Keratinocyte (primary cell): ENCODE measurements around the gene LSAMP. TPM values are rescaled to one million over a fixed set of nuclear protein-coding genes. Genes with fewer than 3 reads are reported as not detected.

ENCODE experiments used
- DNase-seq: peaks from one replicate; pipeline ENCODE4 v3.0.0-alpha.2; 2011; ENCODE audit warnings: low read depth, missing footprints, low spot score
- FAIRE-seq: peaks from 2 replicates; lab custom pipeline; 2011; peaks lifted over from hg19 to GRCh38; lab: Jason Lieb, UNC
- H2AFZ ChIP-seq: 2 replicates; pipeline ENCODE4 v1.6.0; 2012; ENCODE audit warnings: low read length, control low read depth, inconsistent platforms; ENCODE audit not compliant: control insufficient read depth
- H3K27ac ChIP-seq: 2 replicates; pipeline ENCODE4 v1.5.1; 2011; ENCODE audit warnings: low read length; ENCODE audit not compliant: control insufficient read depth, insufficient read depth
- H3K27me3 ChIP-seq: 3 replicates; pipeline ENCODE4 v1.6.0; 2011; ENCODE audit warnings: low read length; ENCODE audit not compliant: control insufficient read depth, insufficient read depth; ENCODE audit errors: extremely low read depth
- H3K36me3 ChIP-seq, 2 experiments: 2 replicates in 1 of 2; 3 replicates in 1 of 2; pipeline ENCODE4 v1.5.1; 2011; ENCODE audit warnings: low read length in 2 of 2, mild to moderate bottlenecking in 1 of 2; ENCODE audit not compliant: control insufficient read depth in 2 of 2, insufficient read depth in 2 of 2; ENCODE audit errors: extremely low read depth in 1 of 2
- H3K4me1 ChIP-seq: 3 replicates; pipeline ENCODE4 v1.5.1; 2011; ENCODE audit warnings: low read length; ENCODE audit not compliant: control insufficient read depth, insufficient read depth; ENCODE audit errors: extremely low read depth
- H3K4me2 ChIP-seq: 3 replicates; pipeline ENCODE4 v1.6.0; 2011; ENCODE audit warnings: low read depth, low read length; ENCODE audit not compliant: control insufficient read depth, insufficient read depth; ENCODE audit errors: extremely low read depth
- H3K4me3 ChIP-seq, 3 experiments: fragments of 200-600 bp in 1 of 3; sonication (generic) in 1 of 3; 2 replicates in 2 of 3; 3 replicates in 1 of 3; pipeline ENCODE4 v1.5.1; 2011 to 2016; ENCODE audit warnings: low read length in 3 of 3, mild to moderate bottlenecking in 3 of 3, control low read depth in 2 of 3, inconsistent platforms in 1 of 3, low read depth in 1 of 3, mixed read lengths in 1 of 3, mixed run types in 1 of 3, moderate library complexity in 1 of 3; ENCODE audit not compliant: control insufficient read depth in 2 of 3, insufficient read depth in 2 of 3; ENCODE audit errors: extremely low read depth in 1 of 3
- H3K79me2 ChIP-seq: 2 replicates; pipeline ENCODE4 v1.6.0; 2012; ENCODE audit warnings: low read length; ENCODE audit not compliant: control insufficient read depth, insufficient read depth
- H3K9ac ChIP-seq: 3 replicates; pipeline ENCODE4 v1.6.0; 2011; ENCODE audit warnings: low read length; ENCODE audit not compliant: control insufficient read depth, insufficient read depth; ENCODE audit errors: extremely low read depth
- H3K9me1 ChIP-seq: 3 replicates; pipeline ENCODE4 v1.6.0; 2011; ENCODE audit warnings: low read length; ENCODE audit not compliant: control insufficient read depth, insufficient read depth; ENCODE audit errors: extremely low read depth
- H3K9me3 ChIP-seq: 2 replicates; pipeline ENCODE4 v1.5.1; 2012; ENCODE audit warnings: low read depth, low read length; ENCODE audit not compliant: control insufficient read depth
- H4K20me1 ChIP-seq: 3 replicates; pipeline ENCODE4 v1.6.0; 2011; ENCODE audit warnings: low read length; ENCODE audit not compliant: control insufficient read depth, insufficient read depth; ENCODE audit errors: extremely low read depth
- CTCF ChIP-seq, 3 experiments: IDR thresholded peaks in 1 of 3; conservative IDR thresholded peaks in 1 of 3; optimal IDR thresholded peaks in 1 of 3; 2 replicates in 2 of 3; 3 replicates in 1 of 3; pipeline versions ENCODE3 to v1.5.1; 2011; ENCODE audit warnings: low read length in 3 of 3, mild to moderate bottlenecking in 3 of 3, moderate library complexity in 2 of 3, control low read depth in 1 of 3, inconsistent platforms in 1 of 3; ENCODE audit not compliant: insufficient read depth in 2 of 3; ENCODE audit errors: extremely low read depth in 1 of 3
- EZH2 ChIP-seq: IDR thresholded peaks from one replicate; pipeline ENCODE4 v1.6.1; 2012; ENCODE audit warnings: inconsistent platforms, mild to moderate bottlenecking, low read length, moderate library complexity
- dilution Hi-C: fragments of 300-500 bp; cut with MboI; formaldehyde crosslinking; loops from one replicate; pipeline ENCODE4 v1.7.0; 2020; ENCODE audit warnings: low sequenced_read_pairs; ENCODE audit not compliant: extremely low pct_ligation_motif_present
- polyA plus RNA-seq, 5 experiments: library from polyadenylated mRNA; depleted of rRNA in 3 of 5; stranded (reverse) in 3 of 5; stranded (forward) in 1 of 5; unstranded in 1 of 5; fragments of >200 nt; gene quantifications; 1 replicate in 1 of 5; 2 replicates in 3 of 5; 3 replicates in 1 of 5; pipeline versions ENCODE4 v1.2.1 to v1.2.3, GENCODE V29; 2011 to 2012; ENCODE audit warnings: missing spikeins in 2 of 5, low read depth in 1 of 5, low replicate concordance in 1 of 5

LSAMP gene
- polyA plus RNA-seq, 1 donor (not counting 4 experiments of a cell fraction or from before 2014, with no cell fraction given): 0.12 TPM

- Histone ChIP-seq H3K36me3 (no peaks in the 10 kb centered on the region), H3K79me2 (no peaks in the 10 kb centered on the region), H3K27ac (peak overlapping the region; percentile 76), H3K4me3 (no peak overlapping the region), H3K9me3 (no peaks in the 10 kb centered on the region), H3K4me1 (peaks cover 66% of the 10 kb centered on the region), H3K9me1 (no peaks in the 10 kb centered on the region), H3K4me2 (no peak overlapping the region), H2AFZ (no peak overlapping the region), H3K9ac (no peak overlapping the region), H3K27me3 (no peaks in the 10 kb centered on the region), H4K20me1 (no peaks in the 10 kb centered on the region)
- FAIRE-seq (no peak), DNase-seq (no peak)
- dilution Hi-C loops: no loop called here
- no peak for TF ChIP-seq CTCF (optimal IDR thresholded peaks at IDR 0.05 in 1 of 3, IDR thresholded peaks at IDR 0.05 in 1 of 3, conservative IDR thresholded peaks at IDR 0.05 in 1 of 3; ENCODE audit: extremely low read depth in 1 of 3, insufficient read depth in 2 of 3, low read length in 3 of 3)
- no peak for TF ChIP-seq EZH2
Measured at GRCh38 chr3:115831864-115832263, 613.4 kb downstream of the LSAMP start.

GRCh38 chr3:115830764-115831395, 614.4 kb downstream of the LSAMP start:
- dilution Hi-C loops: no loop called here
- Histone ChIP-seq H3K27me3 (no peaks in the 10 kb centered on the region), H3K4me3 (peak overlapping the region; percentile 1 to 45 (median 29)), H3K9me1 (no peaks in the 10 kb centered on the region), H3K9me3 (no peaks in the 10 kb centered on the region), H2AFZ (peak overlapping the region; percentile 55), H3K36me3 (no peaks in the 10 kb centered on the region), H4K20me1 (no peaks in the 10 kb centered on the region), H3K9ac (peak overlapping the region; percentile 51), H3K27ac (peak overlapping the region; percentile 76), H3K4me1 (peaks cover 71% of the 10 kb centered on the region), H3K79me2 (no peaks in the 10 kb centered on the region), H3K4me2 (peak overlapping the region; percentile 88)
- FAIRE-seq (peak; percentile 93), DNase-seq (peak; percentile 54)
- TF ChIP-seq EZH2: no peak
- TF ChIP-seq CTCF (optimal IDR thresholded peaks at IDR 0.05 in 1 of 3, IDR thresholded peaks at IDR 0.05 in 1 of 3, conservative IDR thresholded peaks at IDR 0.05 in 1 of 3; ENCODE audit: extremely low read depth in 1 of 3, insufficient read depth in 2 of 3, low read length in 3 of 3): no peak
